ENCODE results near the gene CFAP54. TPM values are rescaled to one million over a fixed set of nuclear protein-coding genes. Genes with fewer than 3 reads are reported as not detected.

Gene CFAP54
- total RNA-seq, 1 donor from 2014 or later: 0.64 TPM

GRCh38 chr12:96496944-96497343 lies 7.6 kb downstream of the CFAP54 start:
- intact Hi-C loops (cut with micrococcal nuclease): no loop called here
- no peak overlapping the region for H3K27ac Mint-ChIP-seq
- H3K36me3 Mint-ChIP-seq (ENCODE audit: low read depth): no peaks in the 10 kb centered on the region
- ATAC-seq (ENCODE audit: low read depth): no peak
- no peak overlapping the region for H3K4me3 Mint-ChIP-seq
- CTCF ChIA-PET: interaction anchor here (0.7 to 1.0 kb wide), 2 partner anchors 7 to 20 kb away, joined by 3 read pairs; no protein-coding TSS in a partner anchor
- no peaks in the 10 kb centered on the region for H3K9me3 Mint-ChIP-seq
- no peak for DNase-seq
- no peaks in the 10 kb centered on the region for H3K27me3 Mint-ChIP-seq
- TF ChIP-seq CTCF (IDR thresholded peaks at IDR 0.05): no peak
- peaks cover 26% of the 10 kb centered on the region for H3K4me1 Mint-ChIP-seq
- POLR2A ChIA-PET: interaction anchor here (0.5 kb wide), 1 partner anchor 15 kb away, joined by 4 read pairs; no protein-coding TSS in a partner anchor

GRCh38 chr12:96497855-96498254 lies 8.5 kb downstream of the CFAP54 start:
- intact Hi-C loops (cut with micrococcal nuclease): no loop called here
- POLR2A ChIA-PET: interaction anchor here (0.6 kb wide), 1 partner anchor 42 kb away, joined by 7 read pairs; no protein-coding TSS in a partner anchor
- peaks cover 34% of the 10 kb centered on the region for H3K4me1 Mint-ChIP-seq

DNA sequence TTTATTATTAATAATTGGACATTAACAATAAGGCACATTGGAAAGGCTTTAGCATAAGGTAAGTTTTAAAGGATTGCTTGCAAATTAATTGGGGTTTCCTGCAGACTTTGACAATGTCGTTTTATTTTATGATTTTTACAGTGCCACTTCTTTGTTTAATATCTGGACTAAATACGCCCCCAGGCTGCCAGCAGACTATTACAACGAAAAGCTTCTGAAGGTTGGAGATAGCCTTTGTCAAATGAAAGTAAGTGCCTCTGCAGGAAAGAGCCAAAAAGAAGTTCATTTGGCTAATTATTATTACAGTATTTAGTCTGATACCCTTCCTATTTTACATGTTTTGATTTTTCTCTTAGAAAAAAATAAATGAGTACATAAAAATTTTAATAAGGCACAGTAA lies 11.3 kb downstream of the CFAP54 start:
- ATAC-seq (ENCODE audit: low read depth): peak; percentile 25
- CTCF ChIA-PET: no interaction called here
- Mint-ChIP-seq H3K4me1 (peaks cover 35% of the 10 kb centered on the region), H3K9me3 (no peaks in the 10 kb centered on the region), H3K27ac (no peak overlapping the region), H3K4me3 (no peak overlapping the region), H3K36me3 (ENCODE audit: low read depth) (no peaks in the 10 kb centered on the region), H3K27me3 (no peaks in the 10 kb centered on the region)
- POLR2A ChIA-PET: interaction anchor here (1.3 to 2.2 kb wide), 2 partner anchors 93 to 101 kb away, joined by 3 to 12 read pairs; partner anchors contain the start of gene CDK17
- no peak for TF ChIP-seq CTCF (IDR thresholded peaks at IDR 0.05)
- intact Hi-C loops (cut with micrococcal nuclease): no loop called here
- no peak for DNase-seq

More at GRCh38 chr12:96497855-96498254, 8.5 kb downstream of the CFAP54 start:
- Mint-ChIP-seq H3K9me3 (no peaks in the 10 kb centered on the region), H3K4me3 (no peak overlapping the region), H3K27ac (no peak overlapping the region), H3K27me3 (no peaks in the 10 kb centered on the region), H3K36me3 (ENCODE audit: low read depth) (no peaks in the 10 kb centered on the region)
- no peak for ATAC-seq (ENCODE audit: low read depth)
- no peak for DNase-seq
- CTCF ChIA-PET: interaction anchor here (1.0 kb wide), 1 partner anchor 8 kb away, joined by 3 read pairs; no protein-coding TSS in a partner anchor
- TF ChIP-seq CTCF (IDR thresholded peaks at IDR 0.05): no peak

DNA sequence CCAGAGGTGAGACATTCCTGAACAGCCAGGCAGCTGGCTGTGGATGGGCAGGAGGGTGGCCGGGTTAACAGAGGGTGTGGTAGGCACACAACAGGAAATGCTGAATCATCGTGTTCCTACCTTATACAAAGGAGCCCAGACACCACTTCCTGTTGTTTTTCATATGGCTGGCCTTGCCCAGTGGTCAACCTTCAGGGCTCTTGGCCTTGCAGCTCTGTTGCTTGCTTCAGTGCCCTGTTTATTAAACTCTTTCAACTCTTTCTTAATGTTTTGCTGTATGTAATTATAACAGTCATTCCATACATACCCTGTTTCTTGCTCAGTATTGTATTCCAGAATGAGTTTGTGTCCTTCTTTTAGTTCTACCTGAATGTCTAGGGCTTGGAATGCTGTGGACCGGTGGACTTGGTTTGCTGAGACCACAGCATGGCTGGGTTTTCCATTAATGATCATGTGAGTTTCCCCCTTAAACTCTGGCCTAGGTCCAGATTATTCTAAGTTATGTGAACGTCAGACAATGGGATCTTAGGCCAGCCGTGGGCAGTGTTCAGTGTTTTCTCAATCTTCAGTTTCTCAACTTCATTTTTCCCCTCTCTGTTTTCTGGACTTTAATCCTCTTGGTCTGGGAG lies 11.9 kb downstream of the CFAP54 start:
- peak overlapping the region; percentile 55 for H3K27ac Mint-ChIP-seq
- H3K4me3 Mint-ChIP-seq: no peak overlapping the region
- H3K9me3 Mint-ChIP-seq: no peaks in the 10 kb centered on the region
- ATAC-seq (ENCODE audit: low read depth): peak; percentile 65
- intact Hi-C loops (cut with micrococcal nuclease): no loop called here
- no peak for TF ChIP-seq CTCF (IDR thresholded peaks at IDR 0.05)
- ChIA-PET CTCF (interaction anchor here (0.9 to 1.1 kb wide), 2 partner anchors 12 to 101 kb away, joined by 3 read pairs; partner anchors contain the start of genes CDK17 and CFAP54), POLR2A (interaction anchor here (1.3 to 2.2 kb wide), 2 partner anchors 94 to 101 kb away, joined by 3 to 12 read pairs; partner anchors contain the start of gene CDK17)
- DNase-seq: no peak
- no peaks in the 10 kb centered on the region for H3K36me3 Mint-ChIP-seq (ENCODE audit: low read depth)
- H3K4me1 Mint-ChIP-seq: peaks cover 35% of the 10 kb centered on the region
- H3K27me3 Mint-ChIP-seq: no peaks in the 10 kb centered on the region

DNA sequence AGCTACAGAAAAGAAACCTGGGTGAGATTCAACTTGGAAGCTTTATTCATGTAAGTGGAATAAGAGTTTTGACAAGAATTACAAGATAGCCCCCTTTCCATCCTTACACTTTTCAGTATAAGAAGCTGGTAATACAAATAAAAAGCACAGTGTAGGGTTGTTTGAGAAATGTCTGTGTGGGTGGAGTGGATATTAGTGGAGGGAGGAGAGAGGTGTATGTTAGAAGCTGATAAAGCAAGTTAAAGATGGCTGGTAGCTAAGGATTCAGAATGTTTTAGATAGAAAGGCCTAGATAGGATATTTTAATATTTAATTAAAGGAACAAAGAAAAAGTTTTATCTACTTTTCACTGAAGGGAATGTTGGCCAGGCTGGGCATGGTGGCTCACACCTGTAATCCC lies 12.5 kb downstream of the CFAP54 start:
- Mint-ChIP-seq H3K27ac (peak overlapping the region; percentile 55), H3K36me3 (ENCODE audit: low read depth) (no peaks in the 10 kb centered on the region), H3K4me3 (no peak overlapping the region), H3K9me3 (no peaks in the 10 kb centered on the region), H3K27me3 (no peaks in the 10 kb centered on the region), H3K4me1 (peaks cover 32% of the 10 kb centered on the region)
- intact Hi-C loops (cut with micrococcal nuclease): loop anchor here (1.0 kb wide), 1 partner anchor 13 kb away; the partner anchor contains the start of gene CFAP54
- TF ChIP-seq CTCF (IDR thresholded peaks at IDR 0.05): no peak
- DNase-seq (no peak), ATAC-seq (ENCODE audit: low read depth) (no peak)
- POLR2A ChIA-PET: interaction anchor here (1.1 to 2.2 kb wide), 3 partner anchors 15 to 102 kb away, joined by 3 to 12 read pairs (median 3); partner anchors contain the start of gene CDK17
- CTCF ChIA-PET: interaction anchor here (0.9 to 1.1 kb wide), 2 partner anchors 12 to 102 kb away, joined by 3 read pairs; partner anchors contain the start of genes CDK17 and CFAP54

Data from activated B cell treated with CpG ODN at 0.5 μM for 24 hours (primary cell).